ENCODE results near the gene CCDC141.
A peak's percentile ranks its signal among the peaks of the same experiment; 100 is the strongest.

The CCDC141 gene

GRCh38 chr2:178954049-178954448 lies 95.9 kb downstream of the CCDC141 start:
- no peak for DNase-seq

DNA sequence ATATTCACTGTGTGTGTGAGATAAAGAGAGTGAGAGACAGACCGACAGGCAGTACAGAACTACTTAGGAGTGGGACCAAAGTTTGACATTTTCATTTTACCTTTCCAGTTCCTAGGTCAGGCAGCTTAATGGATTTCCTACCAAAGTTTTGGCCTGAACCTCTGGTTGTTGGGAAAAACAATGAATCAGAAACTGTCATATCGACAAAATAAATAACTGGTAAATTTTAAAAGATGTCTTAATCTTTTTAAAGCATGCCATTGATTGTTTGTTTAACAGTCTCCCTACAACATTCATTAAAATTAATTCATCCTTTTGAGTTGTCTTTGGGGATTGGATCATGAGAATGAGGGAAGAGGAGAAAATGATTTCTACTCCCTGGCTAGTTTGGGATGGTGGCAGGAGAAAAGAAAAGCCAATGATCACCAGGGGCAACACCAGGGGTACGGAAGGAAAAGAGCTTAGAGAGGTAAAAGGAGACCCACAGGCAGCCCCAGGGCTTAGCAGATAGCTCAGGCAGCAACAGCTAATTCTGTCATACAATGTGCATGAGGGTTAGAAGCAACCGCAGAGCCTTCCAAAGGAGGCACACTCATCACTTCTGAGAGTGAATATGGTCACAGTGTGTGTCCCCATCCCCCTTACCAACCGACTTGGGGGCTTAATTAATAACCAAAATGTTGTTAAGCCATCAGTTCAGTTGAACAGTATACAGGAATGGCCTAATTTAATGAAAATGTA lies 98.5 kb downstream of the CCDC141 start:
- no peak for DNase-seq

- DNase-seq: no peak
Measured at GRCh38 chr2:178949584-178949983, 100.4 kb downstream of the CCDC141 start.

DNA sequence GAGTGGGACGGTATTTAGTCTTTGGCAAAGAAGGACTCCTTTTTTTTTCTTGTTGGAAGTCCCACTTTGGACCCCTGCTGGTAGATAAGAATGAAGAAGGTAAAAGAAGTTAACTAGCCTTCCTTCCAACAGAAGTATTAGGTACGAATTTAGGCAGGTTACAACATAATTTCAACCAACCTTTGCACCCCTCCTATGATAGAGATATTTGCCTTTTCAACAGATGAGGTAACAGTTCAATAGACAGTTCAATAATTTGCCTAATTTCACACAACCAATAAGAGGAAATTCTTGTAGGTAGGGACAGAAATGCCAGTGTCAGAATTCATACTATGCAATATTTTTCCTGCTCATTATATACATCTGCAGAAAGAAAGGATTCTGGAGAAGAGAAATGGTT lies 100.8 kb downstream of the CCDC141 start:
- DNase-seq: no peak

- no peak for DNase-seq
Measured at GRCh38 chr2:178947006-178947405, 102.9 kb downstream of the CCDC141 start.

- DNase-seq: no peak
Measured at GRCh38 chr2:178946494-178946893, 103.4 kb downstream of the CCDC141 start.

GRCh38 chr2:178943745-178944144 lies 106.2 kb downstream of the CCDC141 start:
- no peak for DNase-seq

- DNase-seq: no peak
Measured at GRCh38 chr2:178934571-178934970, 115.4 kb downstream of the CCDC141 start.

DNA sequence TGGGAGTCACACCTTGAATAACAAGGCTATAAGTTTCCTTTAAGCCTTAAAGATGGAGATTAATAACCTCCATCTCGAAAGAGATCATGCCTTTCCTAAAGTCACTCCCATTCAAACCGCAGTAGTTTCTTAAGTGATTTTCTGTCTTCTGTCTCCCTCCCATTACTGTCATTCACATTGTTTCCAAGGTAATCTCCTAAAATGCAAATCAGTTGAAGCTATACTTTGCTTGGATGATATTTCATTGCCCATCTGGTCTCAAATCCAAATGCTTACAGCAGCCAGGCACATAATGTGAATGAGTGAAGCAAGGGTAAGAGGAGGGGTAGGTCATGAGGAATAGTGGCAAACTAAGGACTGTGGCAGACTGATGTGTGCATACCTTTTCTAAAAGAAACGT lies 116.4 kb downstream of the CCDC141 start:
- no peak for DNase-seq

- no peak for DNase-seq
Measured at GRCh38 chr2:178928077-178928476, 121.9 kb downstream of the CCDC141 start.

- no peak for DNase-seq
Measured at GRCh38 chr2:178927173-178927572, 122.8 kb downstream of the CCDC141 start.

DNA sequence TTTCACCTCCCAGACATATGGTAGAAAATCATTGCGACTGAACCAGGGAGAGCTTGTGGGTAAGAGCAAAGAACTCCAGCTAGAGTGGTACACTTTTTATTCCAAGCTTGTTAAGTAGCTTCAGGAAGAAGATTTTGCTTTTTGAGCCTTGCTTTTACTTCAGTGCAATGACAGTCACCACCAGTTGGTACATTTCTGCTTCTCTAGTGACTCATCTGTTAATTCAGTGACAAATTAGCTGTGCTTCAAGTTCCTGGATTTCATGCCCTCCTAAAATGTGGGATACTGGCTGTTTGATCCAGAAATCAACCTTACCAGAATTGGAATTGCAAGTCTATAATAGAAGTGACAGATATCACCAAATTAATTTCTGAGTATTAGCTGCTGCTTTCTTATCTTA lies 125.1 kb downstream of the CCDC141 start:
- DNase-seq: no peak

GRCh38 chr2:178923546-178923945 lies 126.4 kb downstream of the CCDC141 start:
- DNase-seq: no peak

DNA sequence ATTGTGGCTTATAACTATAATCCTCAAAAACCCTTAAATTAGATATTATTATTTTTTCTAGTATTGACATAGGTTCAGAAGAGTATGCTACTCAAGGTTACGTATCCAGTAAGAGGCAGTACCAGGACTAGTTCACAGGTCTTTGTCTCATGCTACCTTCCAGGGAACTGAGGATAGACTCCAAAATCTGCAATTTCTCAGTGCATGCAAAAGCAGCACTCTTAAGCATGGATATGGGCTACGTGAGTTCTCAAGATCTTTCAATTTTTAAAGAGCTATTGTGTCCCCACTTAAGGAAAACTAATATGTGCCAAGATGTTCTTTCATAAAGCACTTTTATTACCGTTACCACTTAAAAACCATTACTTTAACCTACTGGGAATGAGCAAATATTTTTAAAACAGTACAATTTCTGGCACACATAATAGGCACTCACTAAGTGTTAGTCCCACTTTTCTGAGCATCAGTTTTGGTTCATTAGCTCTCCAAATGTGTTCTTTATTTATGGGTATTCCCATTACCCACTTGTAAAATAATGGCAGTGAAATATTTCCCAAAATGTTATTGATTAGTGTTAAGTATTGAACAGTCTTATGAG lies 128.9 kb downstream of the CCDC141 start:
- no peak for DNase-seq

- DNase-seq: no peak
Measured at GRCh38 chr2:178917555-178917954, 132.4 kb downstream of the CCDC141 start.

- DNase-seq: no peak
Measured at GRCh38 chr2:178915423-178916173, 134.3 kb downstream of the CCDC141 start.

- DNase-seq: peak; percentile 63
Measured at GRCh38 chr2:178914259-178914849, 135.6 kb downstream of the CCDC141 start.

GRCh38 chr2:178913049-178913441 lies 136.9 kb downstream of the CCDC141 start:
- no peak for DNase-seq

GRCh38 chr2:178912416-178913048 lies 137.4 kb downstream of the CCDC141 start:
- DNase-seq: no peak

DNA sequence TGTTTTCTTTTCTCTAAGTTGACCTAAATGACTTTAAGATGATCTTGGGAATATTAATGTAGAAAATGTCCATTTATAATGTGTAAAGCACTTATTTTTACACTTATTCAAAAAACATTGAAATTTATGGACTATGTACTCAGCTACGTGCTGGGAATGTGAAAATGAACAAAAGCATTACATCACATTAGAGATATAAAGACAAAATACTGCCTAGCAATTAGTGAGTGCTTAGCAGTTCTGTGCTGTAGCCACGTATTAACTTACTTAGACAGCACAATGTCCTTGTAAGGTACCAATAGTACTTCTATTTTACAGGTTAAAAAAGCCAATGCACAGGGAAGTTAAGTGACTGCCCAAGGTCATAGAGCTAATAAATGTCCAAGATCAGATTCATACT lies 138.9 kb downstream of the CCDC141 start:
- no peak for DNase-seq

DNA sequence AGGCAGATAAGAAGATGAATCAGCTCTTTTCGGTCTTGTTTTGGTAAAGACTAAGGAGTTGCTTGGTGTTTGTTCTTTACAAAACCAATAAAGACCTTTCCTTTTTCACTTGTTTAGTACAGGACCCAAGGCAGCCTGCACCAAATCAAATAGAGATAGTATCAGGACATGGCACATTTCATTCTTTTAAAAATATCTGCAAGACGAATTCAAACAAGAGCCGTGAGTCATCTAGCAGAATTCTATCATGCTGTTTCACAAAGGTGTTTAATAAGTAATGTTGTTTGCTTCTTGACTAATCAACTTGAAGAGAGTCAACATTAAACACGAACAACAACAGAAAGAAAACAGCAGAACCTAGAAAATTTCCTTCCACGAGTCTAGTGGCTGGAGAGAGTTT lies 139.9 kb downstream of the CCDC141 start:
- DNase-seq: no peak

DNA sequence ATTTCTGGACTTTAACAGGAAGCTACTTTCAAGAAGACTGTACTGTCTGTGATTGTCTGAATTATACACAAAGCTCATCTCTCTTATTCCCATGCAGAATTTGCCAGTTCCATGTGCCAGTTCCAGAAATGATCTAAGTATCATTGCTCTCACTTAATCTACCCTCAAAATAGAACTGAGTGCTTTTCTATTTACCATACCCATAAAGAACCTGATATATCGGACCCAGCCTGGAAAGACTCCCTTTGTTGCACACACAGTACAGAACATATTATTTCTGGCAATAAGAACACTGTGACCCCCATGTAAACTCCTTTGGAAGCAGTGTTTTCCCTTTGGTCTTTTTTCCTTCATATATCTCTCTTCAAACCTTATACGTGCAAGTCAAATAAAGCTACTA lies 140.4 kb downstream of the CCDC141 start:
- no peak for DNase-seq

DNA sequence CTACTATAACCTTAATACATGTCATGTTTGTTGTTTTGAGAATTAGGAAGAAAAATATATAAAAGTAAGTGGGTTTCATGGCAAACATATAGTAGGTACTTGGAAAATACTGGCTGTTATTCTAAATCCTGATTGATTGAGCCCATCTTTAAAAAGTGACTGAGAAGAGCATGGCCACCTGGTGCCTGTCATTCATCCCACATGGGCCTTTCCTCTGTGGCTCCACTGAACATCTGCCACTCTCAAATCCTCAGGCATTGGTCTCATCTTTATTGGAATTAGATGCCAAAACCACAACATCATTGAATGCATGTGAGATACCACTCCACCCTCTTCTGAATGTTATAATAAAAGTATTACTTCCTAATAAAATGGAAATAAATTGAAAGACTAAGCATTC lies 141.1 kb downstream of the CCDC141 start:
- DNase-seq: no peak
